ENCODE measurements around the gene TMEM115.

The TMEM115 gene

GRCh38 chr3:50358911-50359759 lies at the start of gene TMEM115:
TMEM115 (minus strand) TSS chr3:50359521; CDS start chr3:50359063, 458 bp downstream.
- no peak for TF ChIP-seq CTCF (IDR thresholded peaks at IDR 0.05; ENCODE audit: insufficient read depth, low read length, missing control alignments)
- POLR2A ChIA-PET: interaction anchor here (0.6 to 1.2 kb wide), 2 partner anchors 8 to 10 kb away, joined by 3 read pairs; partner anchors contain the start of genes CYB561D2 and NPRL2
- DNase-seq (ENCODE audit: low read depth, low spot score): peak; percentile 95
- peak within 1 kb of the TSS; percentile 99 for H3K4me3 ChIP-seq (ENCODE audit: low read depth, low read length)
- CTCF ChIA-PET: interaction anchor here (1.3 to 1.5 kb wide), 3 partner anchors 12 to 183 kb away, joined by 3 to 5 read pairs (median 5); partner anchors contain the start of gene RASSF1

GRCh38 chr3:50408443-50408944 lies 49.2 kb upstream of the TMEM115 start:
- no peak for TF ChIP-seq CTCF (IDR thresholded peaks at IDR 0.05; ENCODE audit: insufficient read depth, low read length, missing control alignments)
- no peak overlapping the region for H3K4me3 ChIP-seq (ENCODE audit: low read depth, low read length)
- ChIA-PET CTCF (no interaction called here), POLR2A (no interaction called here)
- no peak for DNase-seq (ENCODE audit: low read depth, low spot score)

GRCh38 chr3:50406487-50406886 lies 47.2 kb upstream of the TMEM115 start:
- TF ChIP-seq CTCF (IDR thresholded peaks at IDR 0.05; ENCODE audit: insufficient read depth, low read length, missing control alignments): no peak
- ChIA-PET CTCF (no interaction called here), POLR2A (no interaction called here)
- DNase-seq (ENCODE audit: low read depth, low spot score): no peak
- H3K4me3 ChIP-seq (ENCODE audit: low read depth, low read length): no peak overlapping the region

GRCh38 chr3:50405249-50405648 lies 45.9 kb upstream of the TMEM115 start:
- POLR2A ChIA-PET: no interaction called here
- CTCF ChIA-PET: no interaction called here
- H3K4me3 ChIP-seq (ENCODE audit: low read depth, low read length): no peak overlapping the region
- DNase-seq (ENCODE audit: low read depth, low spot score): no peak
- no peak for TF ChIP-seq CTCF (IDR thresholded peaks at IDR 0.05; ENCODE audit: insufficient read depth, low read length, missing control alignments)

GRCh38 chr3:50401978-50402595 lies 42.8 kb upstream of the TMEM115 start:
- POLR2A ChIA-PET: no interaction called here
- no peak for TF ChIP-seq CTCF (IDR thresholded peaks at IDR 0.05; ENCODE audit: insufficient read depth, low read length, missing control alignments)
- DNase-seq (ENCODE audit: low read depth, low spot score): no peak
- CTCF ChIA-PET: no interaction called here
- H3K4me3 ChIP-seq (ENCODE audit: low read depth, low read length): no peak overlapping the region

- ChIA-PET CTCF (no interaction called here), POLR2A (no interaction called here)
- TF ChIP-seq CTCF (IDR thresholded peaks at IDR 0.05; ENCODE audit: insufficient read depth, low read length, missing control alignments): no peak
- H3K4me3 ChIP-seq (ENCODE audit: low read depth, low read length): no peak overlapping the region
- DNase-seq (ENCODE audit: low read depth, low spot score): no peak
Measured at GRCh38 chr3:50396502-50396901, 37.2 kb upstream of the TMEM115 start.

Measured in AG04449 (cell line).